ENCODE data around the gene PRPF40B. TPM values are rescaled to one million over a fixed set of nuclear protein-coding genes. Genes with fewer than 3 reads are reported as not detected.
A peak's percentile ranks its signal among the peaks of the same experiment; 100 is the strongest.

PRPF40B gene
- total and polyA plus RNA-seq, 2 of the 13 experiments (the other 11 are each of a cell fraction or from before 2014, with no cell fraction given), result 5.0 to 7.8 TPM

GRCh38 chr12:49635656-49636055 is 12.3 kb downstream of the PRPF40B start:
- no peak for DNase-seq (ENCODE audit: low spot score)
- intact Hi-C loops (cut with micrococcal nuclease; ENCODE audit: unreplicated experiment), result no loop called here
- H3K9me3 ChIP-seq (ENCODE audit: low read length), result no peaks in the 10 kb centered on the region
- H3K36me3 ChIP-seq (replicated peaks in 1 of 2; ENCODE audit: control insufficient read depth in 1 of 2, insufficient read depth in 2 of 2, low read length in 2 of 2), result no peaks in the 10 kb centered on the region
- in situ Hi-C loops (cut with HindIII; ENCODE audit: extremely low pct_ligation_motif_present, low pct_unique_long_range_greater_than_20kb), result no loop called here
- no peak overlapping the region for H3K4me3 ChIP-seq (replicated peaks in 1 of 3; ENCODE audit: insufficient read depth in 1 of 3, low read depth in 2 of 3, low read length in 3 of 3)
- no peak overlapping the region for H2AFZ ChIP-seq (ENCODE audit: low read length)
- no peak for ATAC-seq
- H3K27ac ChIP-seq (ENCODE audit: extremely low read length, insufficient read depth, low read length), result no peak overlapping the region
- FAIRE-seq, result no peak
- no peaks in the 10 kb centered on the region for H3K27me3 ChIP-seq (ENCODE audit: control insufficient read depth in 1 of 2, insufficient read depth in 2 of 2, low read length in 2 of 2)
- H3K4me1 ChIP-seq (ENCODE audit: insufficient read depth, low read length), result peaks cover 24% of the 10 kb centered on the region
- no peaks in the 10 kb centered on the region for H3K79me2 ChIP-seq (ENCODE audit: insufficient read depth, low read length)
- TF ChIP-seq FOSL1 (CRISPR knock-in tag; IDR thresholded peaks at IDR 0.05; ENCODE audit: borderline replicate concordance), result no peak
- TF ChIP-seq MIXL1 (CRISPR knock-in tag; IDR thresholded peaks at IDR 0.05), result no peak
- no peaks in the 10 kb centered on the region for H4K20me1 ChIP-seq (ENCODE audit: insufficient read depth, low read length)
- BruUV-seq (replicated peaks), result no TSS peak
- H3K9ac ChIP-seq (ENCODE audit: insufficient read depth, low read depth, low read length), result no peak overlapping the region
- H3K4me2 ChIP-seq (ENCODE audit: low read depth, low read length), result no peak overlapping the region
- WGBS (ENCODE audit: low lambda C conversion rate), result 40% methylated on average over 1 of the region's 4 CpGs
- ChIA-PET POLR2A (interaction anchor here (0.8 kb wide), 1 partner anchor 106 kb away, joined by 4 read pairs; the partner anchor contains the start of gene TMBIM6), CTCF (ENCODE audit: low intra/inter-chr PET ratio, low total read pairs) (no interaction called here)

GRCh38 chr12:49636574-49636973 is 13.2 kb downstream of the PRPF40B start:
- 0 out of 2 replicates have a peak, but pooled peaks have one; percentile 47 for TF ChIP-seq FLYWCH1 (CRISPR knock-in tag; IDR thresholded peaks at IDR 0.05)
- no peak for TF ChIP-seq MYNN (CRISPR knock-in tag; IDR thresholded peaks at IDR 0.05; ENCODE audit: low read depth)
- no peak for TF ChIP-seq AHDC1 (CRISPR knock-in tag; IDR thresholded peaks at IDR 0.05; ENCODE audit: borderline replicate concordance)
- FAIRE-seq (no peak), ATAC-seq (no peak), DNase-seq (ENCODE audit: low spot score) (no peak)
- no TSS peak for BruUV-seq (replicated peaks)
- Histone ChIP-seq H3K9me3 (ENCODE audit: low read length) (no peaks in the 10 kb centered on the region), H3K4me1 (ENCODE audit: insufficient read depth, low read length) (peaks cover 33% of the 10 kb centered on the region), H3K4me3 (replicated peaks in 1 of 3; ENCODE audit: insufficient read depth in 1 of 3, low read depth in 2 of 3, low read length in 3 of 3) (no peak overlapping the region), H2AFZ (ENCODE audit: low read length) (no peak overlapping the region), H3K36me3 (replicated peaks in 1 of 2; ENCODE audit: control insufficient read depth in 1 of 2, insufficient read depth in 2 of 2, low read length in 2 of 2) (no peaks in the 10 kb centered on the region), H3K27ac (ENCODE audit: extremely low read length, insufficient read depth, low read length) (no peak overlapping the region), H3K79me2 (ENCODE audit: insufficient read depth, low read length) (no peaks in the 10 kb centered on the region), H3K4me2 (ENCODE audit: low read depth, low read length) (0 out of 2 replicates have a peak overlapping the region, but pooled peaks have one; percentile 36), H3K9ac (ENCODE audit: insufficient read depth, low read depth, low read length) (no peak overlapping the region), H3K27me3 (ENCODE audit: control insufficient read depth in 1 of 2, insufficient read depth in 2 of 2, low read length in 2 of 2) (no peaks in the 10 kb centered on the region; a peak in 1 of 5 replicates), H4K20me1 (ENCODE audit: insufficient read depth, low read length) (no peaks in the 10 kb centered on the region)
- 86% methylated on average over 13 of the region's 13 CpGs for WGBS (ENCODE audit: low lambda C conversion rate)
- intact Hi-C loops (cut with micrococcal nuclease; ENCODE audit: unreplicated experiment), result no loop called here
- POLR2A ChIA-PET, result interaction anchor here (1.1 to 1.2 kb wide), 2 partner anchors 13 to 105 kb away, joined by 3 to 6 read pairs; partner anchors contain the start of genes PRPF40B and TMBIM6
- in situ Hi-C loops (cut with HindIII; ENCODE audit: extremely low pct_ligation_motif_present, low pct_unique_long_range_greater_than_20kb), result no loop called here
- CTCF ChIA-PET (ENCODE audit: low intra/inter-chr PET ratio, low total read pairs), result interaction anchor here (1.3 kb wide), 1 partner anchor 141 kb away, joined by 4 read pairs; no protein-coding TSS in a partner anchor

Data from HepG2 (cell line).